HG03439 (cell line): ENCODE measurements around the gene CYP2C18.
"Not testable (repeated sequence)": the region's sequence is repeated elsewhere in the genome, so short reads cannot be mapped to it uniquely, and the experiment has no call there.

Experiments used
- ATAC-seq: cut with Tn5 transposase; IDR thresholded peaks from one replicate; pipeline ENCODE4 v1.9.1; 2021; ENCODE audit warnings: mild to moderate bottlenecking, moderate library complexity; ENCODE audit not compliant: unreplicated experiment

Gene CYP2C18

GRCh38 chr10:94738588-94738987 is 55.1 kb downstream of the CYP2C18 start:
- ATAC-seq: no peak

- ATAC-seq: no peak
These were observed 63.6 kb downstream of the CYP2C18 start for GRCh38 chr10:94747137-94747536.

- ATAC-seq: no peak
These were observed 64.3 kb downstream of the CYP2C18 start for GRCh38 chr10:94747838-94748237.

GRCh38 chr10:94757916-94758315 is 74.4 kb downstream of the CYP2C18 start:
- no peak for ATAC-seq

GRCh38 chr10:94760586-94761178 is 77.2 kb downstream of the CYP2C18 start:
- ATAC-seq: no peak

- no peak for ATAC-seq
These were observed 78.9 kb downstream of the CYP2C18 start, which contains the start of gene CYP2C19 for GRCh38 chr10:94762393-94762792. TSS of gene CYP2C19 (plus strand) at chr10:94762681. CDS start at chr10:94762706, 25 bp downstream.

GRCh38 chr10:94775425-94775824 is 91.9 kb downstream of the CYP2C18 start:
- ATAC-seq: not testable (repeated sequence)

- ATAC-seq: no peak
These were observed 94.4 kb downstream of the CYP2C18 start for GRCh38 chr10:94777886-94778458.

GRCh38 chr10:94780844-94781243 is 97.3 kb downstream of the CYP2C18 start:
- ATAC-seq: no peak

- no peak for ATAC-seq
These were observed 100.7 kb downstream of the CYP2C18 start for GRCh38 chr10:94784256-94784655.

GRCh38 chr10:94785211-94785610 is 101.7 kb downstream of the CYP2C18 start:
- ATAC-seq: no peak
